C4-2B (cell line): Measurements from ENCODE around the gene KCNE1.
"Not testable (repeated sequence)": the region's sequence is repeated elsewhere in the genome, so short reads cannot be mapped to it uniquely, and the experiment has no call there.

Experiments
- ZFX ChIP-seq: fragments of 450-650 bp; IDR thresholded peaks from 2 replicates; pipeline ENCODE4 v1.6.1; 2017
- TF ChIP-seq, protein P1 (sequence below): fragments of 450-650 bp; conservative IDR thresholded peaks from 2 replicates; pipeline ENCODE4 v1.5.1; 2017; ENCODE audit warnings: mild to moderate bottlenecking

DNA sequence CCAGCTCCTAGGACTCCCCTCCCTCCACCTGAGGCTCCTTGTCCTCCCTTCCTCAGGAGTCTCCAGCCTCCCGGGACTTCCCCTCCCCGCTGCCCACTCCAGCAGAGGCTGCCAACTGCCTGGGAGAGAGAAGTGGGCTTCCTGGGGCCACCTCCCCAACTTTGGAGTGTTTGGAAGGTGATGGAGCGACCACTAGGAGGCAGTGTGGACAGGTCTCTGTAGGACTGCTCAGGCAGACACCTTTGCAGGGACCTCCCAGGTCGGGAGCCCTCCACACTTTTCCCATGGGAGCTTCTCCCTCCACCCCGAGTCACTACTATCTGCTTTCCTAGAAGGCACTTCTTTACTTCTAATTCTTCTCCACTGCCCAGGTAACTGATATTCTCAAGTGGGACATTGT is 107.3 kb downstream of the KCNE1 start:
- TF ChIP-seq, protein P1, sequence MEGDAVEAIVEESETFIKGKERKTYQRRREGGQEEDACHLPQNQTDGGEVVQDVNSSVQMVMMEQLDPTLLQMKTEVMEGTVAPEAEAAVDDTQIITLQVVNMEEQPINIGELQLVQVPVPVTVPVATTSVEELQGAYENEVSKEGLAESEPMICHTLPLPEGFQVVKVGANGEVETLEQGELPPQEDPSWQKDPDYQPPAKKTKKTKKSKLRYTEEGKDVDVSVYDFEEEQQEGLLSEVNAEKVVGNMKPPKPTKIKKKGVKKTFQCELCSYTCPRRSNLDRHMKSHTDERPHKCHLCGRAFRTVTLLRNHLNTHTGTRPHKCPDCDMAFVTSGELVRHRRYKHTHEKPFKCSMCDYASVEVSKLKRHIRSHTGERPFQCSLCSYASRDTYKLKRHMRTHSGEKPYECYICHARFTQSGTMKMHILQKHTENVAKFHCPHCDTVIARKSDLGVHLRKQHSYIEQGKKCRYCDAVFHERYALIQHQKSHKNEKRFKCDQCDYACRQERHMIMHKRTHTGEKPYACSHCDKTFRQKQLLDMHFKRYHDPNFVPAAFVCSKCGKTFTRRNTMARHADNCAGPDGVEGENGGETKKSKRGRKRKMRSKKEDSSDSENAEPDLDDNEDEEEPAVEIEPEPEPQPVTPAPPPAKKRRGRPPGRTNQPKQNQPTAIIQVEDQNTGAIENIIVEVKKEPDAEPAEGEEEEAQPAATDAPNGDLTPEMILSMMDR, result not testable (repeated sequence)
- not testable (repeated sequence) for TF ChIP-seq ZFX
